IPS-18c (cell line): ENCODE measurements around the gene L3HYPDH.
"Not testable (repeated sequence)": the region's sequence is repeated elsewhere in the genome, so short reads cannot be mapped to it uniquely, and the experiment has no call there.

Source experiments
- H3K4me3 ChIP-seq: 2 replicates; pipeline ENCODE4 v1.7.0; 2013; ENCODE audit warnings: low read depth, mild to moderate bottlenecking, low read length, moderate library complexity; ENCODE audit not compliant: insufficient read depth
- H3K9me3 ChIP-seq: one replicate; pipeline ENCODE4 v1.6.1; 2013; ENCODE audit warnings: mild to moderate bottlenecking, low read length, moderate library complexity; ENCODE audit not compliant: control insufficient read depth, insufficient read depth

L3HYPDH gene

GRCh38 chr14:59450716-59451115 is 33.5 kb downstream of the L3HYPDH start:
- Histone ChIP-seq H3K4me3 (no peak overlapping the region), H3K9me3 (no peaks in the 10 kb centered on the region)

DNA sequence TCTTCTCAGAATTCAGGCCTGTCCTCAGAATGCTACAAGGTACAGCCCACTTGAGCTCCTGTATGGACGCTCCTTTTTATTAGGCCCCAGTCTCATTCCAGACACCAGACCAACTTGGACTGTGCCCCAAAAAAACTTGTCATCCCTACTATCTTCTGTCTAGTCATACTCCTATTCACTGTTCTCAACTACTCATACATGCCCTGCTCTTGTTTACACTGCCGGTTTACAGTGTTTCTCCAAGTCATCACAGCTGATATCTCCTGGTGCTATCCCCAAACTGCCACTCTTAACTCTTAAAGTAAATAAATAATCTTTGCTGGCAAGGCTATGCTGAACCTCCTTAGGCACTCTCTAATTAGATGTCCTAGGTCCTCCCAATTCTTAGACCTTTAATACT is 35.5 kb downstream of the L3HYPDH start:
- not testable (repeated sequence) for H3K4me3 ChIP-seq, H3K9me3 ChIP-seq

DNA sequence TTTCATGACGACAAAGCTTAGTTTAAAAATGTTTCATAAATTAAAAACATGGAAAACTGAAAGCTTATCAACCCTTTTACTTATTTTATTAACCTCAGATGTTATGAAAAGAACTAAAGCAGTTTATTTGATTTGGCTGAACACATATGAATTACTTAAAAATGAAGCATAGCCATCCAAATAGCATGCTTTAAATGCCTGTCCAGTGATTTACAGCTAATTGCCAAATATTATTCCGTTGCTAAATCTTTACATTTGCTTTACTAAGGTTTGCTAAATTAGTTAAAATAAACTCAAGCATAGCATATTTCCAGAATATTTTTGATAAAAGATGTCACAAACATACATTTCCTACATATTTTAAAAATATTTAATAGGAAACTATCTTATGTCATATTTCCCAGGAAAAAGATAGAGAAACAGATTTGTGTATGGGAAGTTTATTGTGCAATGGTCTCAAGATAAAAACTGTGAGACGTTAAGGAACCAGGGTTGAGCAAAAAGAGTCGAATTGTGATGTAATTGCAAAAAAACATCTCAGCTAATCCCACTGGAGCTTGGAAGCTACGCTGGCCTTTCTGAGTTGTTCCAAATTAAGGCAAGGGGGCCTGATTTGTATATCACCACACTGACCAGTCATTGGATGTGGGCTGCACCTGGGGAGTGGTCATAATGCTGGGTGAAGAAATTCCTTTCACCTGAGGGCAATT is 44.8 kb downstream of the L3HYPDH start:
- Histone ChIP-seq H3K9me3 (no peaks in the 10 kb centered on the region), H3K4me3 (no peak overlapping the region)

DNA sequence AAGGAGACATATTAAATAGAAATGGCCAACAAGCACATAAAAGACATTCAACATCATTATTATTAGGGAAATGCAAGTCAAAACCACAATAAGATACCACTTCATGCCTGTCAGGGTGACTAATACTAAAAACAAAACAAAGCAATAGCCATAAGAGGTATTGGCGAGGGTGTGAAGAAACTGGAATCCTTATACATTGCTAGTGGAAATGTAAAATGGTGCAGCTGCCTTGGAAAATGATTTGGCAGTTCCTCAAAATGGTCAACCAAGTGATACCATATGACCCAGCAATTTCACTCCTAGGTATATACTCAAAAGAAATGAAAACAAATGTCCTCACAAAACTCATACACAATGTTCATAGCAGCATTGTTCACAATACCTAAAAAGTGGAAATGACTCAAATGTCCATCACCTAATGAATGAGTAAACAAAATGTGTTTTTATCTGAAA is 46.0 kb downstream of the L3HYPDH start:
- H3K4me3 ChIP-seq = no peak overlapping the region
- H3K9me3 ChIP-seq = no peaks in the 10 kb centered on the region

DNA sequence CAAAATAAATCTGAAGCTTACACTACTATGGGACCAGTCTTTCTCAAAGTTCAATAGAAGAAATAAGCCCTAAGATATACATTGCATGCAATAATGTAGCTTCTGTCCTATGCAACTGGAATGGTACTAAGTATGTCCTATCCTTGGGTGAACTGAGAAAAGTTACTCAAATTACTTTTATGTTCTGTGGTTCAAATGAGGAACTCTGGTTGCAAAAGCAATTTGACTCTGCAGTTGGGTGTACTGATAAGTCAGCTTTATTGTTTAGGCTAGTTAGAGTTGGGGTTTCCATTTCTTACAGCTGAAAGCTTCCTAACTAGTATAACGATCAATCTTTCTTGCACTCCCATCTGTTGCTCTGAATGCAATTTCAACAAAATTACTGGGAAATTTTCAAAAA is 48.2 kb downstream of the L3HYPDH start:
- Histone ChIP-seq H3K9me3 (no peaks in the 10 kb centered on the region), H3K4me3 (no peak overlapping the region)

DNA sequence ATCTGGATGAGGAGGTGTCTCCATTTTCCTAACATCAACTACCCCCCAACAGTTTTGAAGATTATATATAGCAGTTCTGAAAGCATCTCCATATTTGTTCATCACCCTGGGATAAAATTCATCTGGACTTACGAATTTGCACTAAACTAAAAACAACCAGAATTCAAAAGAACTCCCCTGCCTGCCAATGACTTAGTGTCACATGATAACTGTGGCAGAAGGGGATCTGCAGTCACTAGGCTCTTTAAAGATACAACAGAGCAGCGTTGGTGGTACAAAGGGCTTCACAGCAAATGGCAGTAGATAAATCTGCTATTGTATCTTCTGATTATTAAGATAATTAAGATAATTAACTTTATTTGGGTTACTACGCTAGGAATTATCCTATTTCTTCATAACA is 49.1 kb downstream of the L3HYPDH start:
- Histone ChIP-seq H3K9me3 (no peaks in the 10 kb centered on the region), H3K4me3 (no peak overlapping the region)

DNA sequence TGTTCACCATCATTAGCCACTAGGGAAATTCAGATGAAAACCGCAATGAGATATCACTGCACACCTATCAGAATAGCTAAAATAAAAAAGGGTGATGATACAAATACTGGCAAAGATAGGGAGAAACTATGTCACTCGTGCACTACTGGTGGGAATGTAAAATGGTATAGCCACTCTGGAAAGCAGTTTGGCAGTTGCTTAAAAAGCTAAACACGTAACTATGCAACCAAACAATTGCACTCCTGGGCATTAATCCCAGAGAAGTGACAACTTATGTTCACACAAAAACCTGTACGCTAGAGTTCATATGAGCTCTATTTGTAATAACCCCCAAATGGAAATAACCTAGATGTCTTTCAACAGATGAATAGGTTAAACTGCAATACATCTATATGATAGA is 54.4 kb downstream of the L3HYPDH start:
- Histone ChIP-seq H3K9me3 (no peaks in the 10 kb centered on the region), H3K4me3 (no peak overlapping the region)

GRCh38 chr14:59428581-59429012 is 55.6 kb downstream of the L3HYPDH start:
- H3K4me3 ChIP-seq = no peak overlapping the region
- H3K9me3 ChIP-seq = no peaks in the 10 kb centered on the region

DNA sequence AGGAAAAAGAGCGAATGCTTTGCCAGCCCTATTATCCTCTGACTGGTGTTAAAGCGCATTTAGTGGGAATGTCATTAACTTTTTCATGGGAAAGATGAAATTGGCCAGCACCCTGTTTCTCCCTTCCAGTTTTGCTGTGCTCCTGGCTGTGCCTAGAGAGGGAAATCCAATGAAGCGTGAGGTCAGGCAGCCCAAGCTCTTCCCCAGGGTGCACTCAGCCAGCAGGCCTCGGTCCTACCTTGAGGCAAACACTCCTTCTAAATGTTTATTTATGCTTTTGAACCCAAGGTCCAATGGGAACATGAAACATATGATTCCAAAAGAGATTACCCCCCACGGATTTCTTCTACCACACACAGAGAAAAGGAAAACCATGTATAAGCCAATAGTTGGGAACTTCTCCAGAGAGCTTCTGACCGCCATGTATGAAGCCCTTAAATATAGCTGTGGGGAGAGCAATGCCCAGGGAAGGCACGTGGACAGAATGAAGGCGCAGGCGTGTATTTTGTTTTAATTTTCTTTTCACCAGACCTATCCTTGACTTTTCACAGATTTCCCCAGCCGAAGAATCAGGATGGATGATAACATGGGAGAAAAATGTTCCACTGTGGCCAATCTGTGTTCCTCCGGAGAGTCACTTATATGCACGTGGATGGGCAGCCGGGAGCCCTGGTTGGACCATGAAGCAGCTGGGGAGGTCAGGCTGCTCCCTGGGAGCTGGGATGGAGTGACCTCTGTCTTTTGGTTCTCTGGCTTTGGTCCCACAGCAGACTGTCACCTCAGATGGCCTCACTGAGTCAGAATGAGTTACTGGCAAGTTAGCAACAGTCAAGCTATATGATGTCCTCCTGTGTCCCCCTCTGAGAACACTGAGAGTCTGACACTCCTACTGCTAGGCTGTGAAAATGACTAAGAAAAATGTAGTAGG is 56.3 kb downstream of the L3HYPDH start:
- no peak overlapping the region for H3K4me3 ChIP-seq
- H3K9me3 ChIP-seq = no peaks in the 10 kb centered on the region

- Histone ChIP-seq H3K4me3 (no peak overlapping the region), H3K9me3 (no peaks in the 10 kb centered on the region)
These were observed 58.8 kb downstream of the L3HYPDH start for GRCh38 chr14:59425322-59425935.

DNA sequence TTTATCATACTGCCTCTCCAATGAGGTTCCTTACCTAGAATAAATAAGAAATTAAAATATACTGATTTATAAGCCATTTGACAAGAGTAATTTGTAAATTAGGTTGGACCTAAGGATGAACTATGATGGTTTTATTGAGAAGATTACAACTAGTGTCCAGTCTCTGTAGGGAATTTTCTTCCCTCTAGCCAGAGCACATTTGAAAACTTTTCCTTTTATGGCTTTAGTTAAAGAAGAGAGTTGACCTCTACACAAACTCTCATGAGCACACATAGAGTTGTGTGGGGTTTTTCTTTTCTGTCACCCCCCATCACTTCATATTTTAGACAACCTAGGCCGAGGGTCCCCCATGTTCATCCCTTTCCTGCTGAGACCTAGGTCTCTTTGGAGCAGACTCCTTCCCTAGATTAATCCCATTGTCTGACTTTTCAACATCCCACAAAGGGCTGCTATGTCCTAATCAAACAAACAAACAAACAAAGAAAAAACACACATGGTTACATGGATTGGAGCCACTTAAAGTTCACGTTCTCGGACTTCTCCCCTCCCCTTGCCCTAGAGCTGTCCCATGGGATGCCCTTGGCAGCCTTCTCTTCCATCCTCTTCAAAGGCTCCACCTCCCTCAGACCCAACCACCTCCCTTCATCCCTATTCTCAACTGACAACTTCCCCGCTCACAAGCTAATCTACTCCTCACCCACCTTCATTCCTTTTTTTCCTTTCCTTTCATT is 59.7 kb downstream of the L3HYPDH start:
- no peak overlapping the region for H3K4me3 ChIP-seq
- no peaks in the 10 kb centered on the region for H3K9me3 ChIP-seq
